B cell (primary cell): Measurements from ENCODE around the gene PPP1R27. TPM values are rescaled to one million over a fixed set of nuclear protein-coding genes. Genes with fewer than 3 reads are reported as not detected.

Source experiments
- ATAC-seq: fragments of 200-7000 bp; cut with Tn5 transposase; one replicate; pipeline ENCODE4 v1.10.0; 2021; ENCODE audit warnings: low read depth, mild to moderate bottlenecking, moderate number of reproducible peaks, moderate library complexity
- CTCF ChIA-PET: fragments of 350-600 bp; sonication (Branson Sonifier 250); formaldehyde crosslinking; loops from one replicate; lab custom pipeline; 2021; ENCODE audit warnings: antibody characterized with exemption, inconsistent platforms; lab: Charles Lee
- POLR2A ChIA-PET: fragments of 350-600 bp; sonication (Branson Sonifier 250); formaldehyde crosslinking; loops from one replicate; lab custom pipeline; 2021; ENCODE audit warnings: antibody characterized with exemption; lab: Charles Lee
- DNase-seq: peaks from one replicate; pipeline ENCODE4 v3.0.0; 2013
- H2AFZ ChIP-seq: 2 replicates; pipeline ENCODE4 v1.6.1; 2012; ENCODE audit warnings: mild to moderate bottlenecking, low read depth, low read length; ENCODE audit not compliant: insufficient read depth, poor library complexity, severe bottlenecking
- H3K27ac ChIP-seq, 2 donors: 1 replicate in 1 of 2; 2 replicates in 1 of 2; pipeline ENCODE4 v1.5.1; 2012 to 2013; ENCODE audit warnings: low read length in 2 of 2, mild to moderate bottlenecking in 2 of 2, moderate library complexity in 1 of 2
- H3K27me3 ChIP-seq, 4 experiments: fragments of 200-600 bp in 1 of 4; sonication (generic) in 1 of 4; replicated peaks in 1 of 4; 1 replicate in 2 of 4; 2 replicates in 2 of 4; pipeline versions ENCODE4 v1.6.1 to v1.7.0; 2013 to 2016; ENCODE audit warnings: low read length in 3 of 4, mild to moderate bottlenecking in 2 of 4, mixed read lengths in 1 of 4, moderate library complexity in 1 of 4; ENCODE audit not compliant: insufficient read depth in 4 of 4, control insufficient read depth in 3 of 4; ENCODE audit errors: control extremely low read depth in 1 of 4
- H3K36me3 ChIP-seq, 2 experiments: replicated peaks in 1 of 2; 1 replicate in 1 of 2; 2 replicates in 1 of 2; pipeline versions ENCODE4 v1.6.1 to v1.7.1; 2013; ENCODE audit warnings: low read length in 1 of 2; ENCODE audit not compliant: insufficient read depth in 2 of 2, control insufficient read depth in 1 of 2; ENCODE audit errors: control extremely low read depth in 1 of 2, extremely low read depth in 1 of 2
- H3K4me1 ChIP-seq, 2 donors: fragments of 200-600 bp in 1 of 2; sonication (generic) in 1 of 2; 1 replicate in 1 of 2; 2 replicates in 1 of 2; pipeline versions ENCODE4 v1.5.1 to v1.6.1; 2013 to 2017; ENCODE audit warnings: low read length in 2 of 2; ENCODE audit not compliant: control insufficient read depth in 2 of 2, insufficient read depth in 2 of 2
- H3K4me2 ChIP-seq: replicated peaks from 2 replicates; pipeline ENCODE3; 2012; ENCODE audit warnings: mild to moderate bottlenecking, low read depth, low read length; ENCODE audit not compliant: poor library complexity, severe bottlenecking
- H3K4me3 ChIP-seq, 5 experiments: fragments of 200-600 bp in 1 of 5; sonication (generic) in 1 of 5; 1 replicate in 3 of 5; 2 replicates in 2 of 5; pipeline versions ENCODE4 v1.5.1 to v1.7.0; 2011 to 2016; ENCODE audit warnings: low read length in 4 of 5, mild to moderate bottlenecking in 4 of 5, low read depth in 2 of 5, control low read depth in 1 of 5, moderate library complexity in 1 of 5; ENCODE audit not compliant: insufficient read depth in 1 of 5; ENCODE audit errors: control extremely low read depth in 1 of 5, extremely low read depth in 1 of 5
- H3K79me2 ChIP-seq: fragments of 200-600 bp; sonication (generic); one replicate; pipeline ENCODE4 v1.6.0; 2016; ENCODE audit warnings: low read length; ENCODE audit not compliant: control insufficient read depth, insufficient read depth
- H3K9ac ChIP-seq: fragments of 200-600 bp; sonication (generic); 2 replicates; pipeline ENCODE4 v1.6.1; 2017; ENCODE audit warnings: mild to moderate bottlenecking, low read length, moderate library complexity
- H3K9me3 ChIP-seq, 3 donors: one replicate each; pipeline versions ENCODE4 v1.6.1 to v1.7.1; 2013; ENCODE audit warnings: low read length in 2 of 3; ENCODE audit not compliant: control insufficient read depth in 2 of 3, insufficient read depth in 1 of 3; ENCODE audit errors: control extremely low read depth in 1 of 3
- H4K20me1 ChIP-seq: 2 replicates; pipeline ENCODE4 v1.6.0; 2012; ENCODE audit warnings: mild to moderate bottlenecking, low read length; ENCODE audit not compliant: insufficient read depth, control insufficient read depth, poor library complexity, severe bottlenecking
- H3K27ac Mint-ChIP-seq: one replicate; pipeline ENCODE4 v1.8.0; 2021; ENCODE audit warnings: mixed read lengths
- H3K27me3 Mint-ChIP-seq: one replicate; pipeline ENCODE4 v1.8.0; 2021; ENCODE audit warnings: mixed read lengths
- H3K4me1 Mint-ChIP-seq: one replicate; pipeline ENCODE4 v1.8.0; 2021; ENCODE audit warnings: mixed read lengths
- H3K4me3 Mint-ChIP-seq: one replicate; pipeline ENCODE4 v1.8.0; 2021; ENCODE audit warnings: mixed read lengths
- H3K9me3 Mint-ChIP-seq: one replicate; pipeline ENCODE4 v1.8.0; 2022; ENCODE audit warnings: mixed read lengths; ENCODE audit not compliant: insufficient read depth
- CTCF ChIP-seq: fragments of 200-600 bp; IDR thresholded peaks from one replicate; pipeline ENCODE4 v1.8.0; 2022; ENCODE audit warnings: antibody characterized with exemption, mild to moderate bottlenecking
- EZH2 ChIP-seq: IDR thresholded peaks from 2 replicates; pipeline ENCODE4 v1.6.1; 2012; ENCODE audit warnings: borderline replicate concordance, low read depth, mild to moderate bottlenecking, moderate library complexity, low read length; ENCODE audit not compliant: insufficient read depth, poor library complexity, severe bottlenecking
- WGBS: methylation state at CpG from one replicate; pipeline ENCODE4 v1.1.5; 2013; ENCODE audit warnings: missing lambda C conversion rate; ENCODE audit not compliant: insufficient coverage; 5-methylcytosine and 5-hydroxymethylcytosine counted together
- intact Hi-C: fragments of 100-400 bp; cut with micrococcal nuclease; formaldehyde crosslinking; loops from one replicate; pipeline ENCODE4 v1.10.0; 2022
- polyA plus RNA-seq: library from polyadenylated mRNA; depleted of rRNA; stranded (reverse); fragments of >200 nt; gene quantifications from 2 replicates; pipeline ENCODE4 v1.2.3, GENCODE V29; 2012
- total RNA-seq, 2 donors: library from RNA; stranded (reverse); fragments of 120-200 nt in 1 of 2; gene quantifications; 1 replicate in 1 of 2; 2 replicates in 1 of 2; pipeline versions ENCODE4 v1.2.3 to v1.2.4, GENCODE V29; 2013 to 2022

PPP1R27 gene
- total and polyA plus RNA-seq, 2 donors (not counting 1 experiment from before 2014, with no cell fraction given), result not detected

GRCh38 chr17:81833160-81833920 is 1.5 kb downstream of the PPP1R27 start, which contains the start of gene MCRIP1:
Gene MCRIP1 (minus strand): TSS chr17:81833291. CDS start chr17:81824506, 8,785 bp downstream.
- ATAC-seq (peak; percentile 85), DNase-seq (peak; percentile 96)
- H3K79me2 ChIP-seq, result peaks cover 27% of the 10 kb centered on the region
- ChIA-PET CTCF (interaction anchor here (0.9 to 1.6 kb wide), 2 partner anchors 37 to 98 kb away, joined by 3 to 4 read pairs; no protein-coding TSS in a partner anchor), POLR2A (interaction anchor here (0.6 to 1.8 kb wide), 7 partner anchors 15 to 265 kb away, joined by 3 to 9 read pairs (median 6); partner anchors contain the start of genes MRPL12 and P4HB)
- 4% methylated on average over 76 of the region's 76 CpGs for WGBS
- peaks cover 37% of the 10 kb centered on the region for H4K20me1 ChIP-seq
- no peak for TF ChIP-seq EZH2
- no peak for TF ChIP-seq CTCF
- Mint-ChIP-seq H3K4me1 (peaks cover 23% of the 10 kb centered on the region), H3K9me3 (no peaks in the 10 kb centered on the region), H3K27me3 (no peaks in the 10 kb centered on the region), H3K27ac (peak within 1 kb of the TSS; percentile 95), H3K4me3 (peak within 1 kb of the TSS; percentile 97)
- peak within 1 kb of the TSS; percentile 96 for H3K4me2 ChIP-seq
- H3K4me3 ChIP-seq, result peak within 1 kb of the TSS; percentile 21 to 80 (median 78)
- H3K4me1 ChIP-seq, result peaks cover 18 to 20% of the 10 kb centered on the region in 2 donors
- H3K36me3 ChIP-seq, result peaks cover 0 to 3% of the 10 kb centered on the region in 2 experiments
- H2AFZ ChIP-seq, result peak within 1 kb of the TSS; percentile 83
- peak within 1 kb of the TSS; percentile 91 for H3K9ac ChIP-seq
- H3K27ac ChIP-seq, result peak within 1 kb of the TSS; percentile 85 to 98
- intact Hi-C loops, result loop anchor here (1.0 to 5.0 kb wide), 5 partner anchors 27 to 130 kb away; partner anchors contain the start of genes ALYREF, ANAPC11, ARHGDIA and MAFG
- no peaks in the 10 kb centered on the region for H3K27me3 ChIP-seq
- H3K9me3 ChIP-seq, result no peaks in the 10 kb centered on the region
